Measurements from ENCODE around the gene BANF2.

The BANF2 gene

DNA sequence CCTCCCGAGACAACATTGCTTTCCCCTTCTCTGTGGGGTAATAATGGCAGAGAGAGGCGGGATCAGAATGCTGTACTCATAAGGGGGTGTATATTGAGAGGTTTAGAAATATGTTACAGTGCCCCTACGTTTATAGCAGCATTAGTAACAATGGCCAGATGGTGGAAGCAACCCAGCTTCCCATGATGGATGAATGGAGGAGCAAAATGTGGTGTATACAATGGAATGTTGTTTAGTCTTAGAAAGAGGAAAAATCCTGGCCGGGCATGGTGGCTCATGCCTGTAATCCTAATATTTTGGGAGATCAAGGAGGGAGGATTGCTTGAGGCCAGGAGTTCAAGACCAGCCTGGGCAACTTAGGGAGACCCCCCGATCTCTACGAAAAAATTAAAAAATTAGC, 12.9 kb downstream of the BANF2 start:
- Histone ChIP-seq H2AK5ac (ENCODE audit: low read length, severe bottlenecking) (no peak overlapping the region), H3K4ac (ENCODE audit: low read depth in 1 of 2, low read length in 2 of 2) (no peak overlapping the region), H3K4me2 (ENCODE audit: low read length, poor library complexity, severe bottlenecking) (no peak overlapping the region), H3K4me1 (ENCODE audit: control insufficient read depth, insufficient read depth, low read depth, low read length) (peaks cover 6% of the 10 kb centered on the region), H3K79me1 (replicated peaks; ENCODE audit: low read length, poor library complexity, severe bottlenecking) (no peaks in the 10 kb centered on the region), H3K4me3 (ENCODE audit: insufficient read depth in 1 of 2, low read depth in 1 of 2, low read length in 2 of 2) (no peak overlapping the region), H4K8ac (ENCODE audit: low read length) (no peak overlapping the region), H3K9me3 (ENCODE audit: control insufficient read depth, low read length) (no peaks in the 10 kb centered on the region), H3K9ac (ENCODE audit: low read length) (no peak overlapping the region), H3K36me3 (ENCODE audit: control insufficient read depth in 1 of 2, insufficient read depth in 2 of 2, low read depth in 1 of 2, low read length in 2 of 2) (no peaks in the 10 kb centered on the region), H3K14ac (ENCODE audit: low read length in 2 of 2) (no peak overlapping the region), H3K18ac (ENCODE audit: low read depth in 1 of 2, low read length in 2 of 2) (no peak overlapping the region), H3K23ac (ENCODE audit: low read length in 2 of 2) (no peak overlapping the region), H4K91ac (ENCODE audit: low read length) (no peak overlapping the region), H3K27me3 (ENCODE audit: control insufficient read depth in 1 of 2, insufficient read depth in 1 of 2, low read length in 2 of 2) (peaks cover 0 to 13% of the 10 kb centered on the region in 2 experiments), H3K27ac (ENCODE audit: low read length, poor library complexity, severe bottlenecking) (no peak overlapping the region), H2BK120ac (ENCODE audit: low read depth, low read length) (no peak overlapping the region), H2AFZ (ENCODE audit: low read depth, low read length) (no peak overlapping the region), H2BK12ac (ENCODE audit: low read length in 2 of 2) (no peak overlapping the region), H2BK5ac (ENCODE audit: low read depth, low read length, poor library complexity, severe bottlenecking) (no peak overlapping the region), H2BK15ac (ENCODE audit: low read depth, poor library complexity, severe bottlenecking) (no peak overlapping the region)
- 77% methylated on average over 5 of the region's 6 CpGs for WGBS
- peak; percentile 44 for DNase-seq

DNA sequence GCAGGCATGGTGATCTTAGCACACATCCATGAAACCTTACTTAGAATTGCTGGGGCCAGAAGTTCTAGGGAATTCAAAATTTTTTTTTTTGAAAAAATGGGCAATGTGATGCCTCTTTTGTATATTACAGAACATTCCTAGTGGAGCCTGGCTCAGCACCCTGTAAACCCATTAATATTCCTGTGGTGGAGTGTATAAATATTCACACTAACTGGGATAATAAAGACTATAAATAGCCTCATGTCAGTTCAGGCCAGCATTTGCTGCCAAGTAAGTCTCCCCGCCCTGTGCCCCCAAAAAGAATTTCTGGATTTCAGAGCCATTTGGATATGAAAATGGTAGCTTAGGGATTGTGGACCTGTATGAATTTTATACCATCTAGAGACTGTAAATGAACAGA, 14.8 kb downstream of the BANF2 start:
- Histone ChIP-seq H4K8ac (ENCODE audit: low read length) (no peak overlapping the region), H2BK120ac (ENCODE audit: low read depth, low read length) (no peak overlapping the region), H3K27ac (ENCODE audit: low read length, poor library complexity, severe bottlenecking) (no peak overlapping the region), H2BK5ac (ENCODE audit: low read depth, low read length, poor library complexity, severe bottlenecking) (no peak overlapping the region), H2AK5ac (ENCODE audit: low read length, severe bottlenecking) (no peak overlapping the region), H3K4me1 (ENCODE audit: control insufficient read depth, insufficient read depth, low read depth, low read length) (peaks cover 6% of the 10 kb centered on the region), H3K4me2 (ENCODE audit: low read length, poor library complexity, severe bottlenecking) (no peak overlapping the region), H3K36me3 (ENCODE audit: control insufficient read depth in 1 of 2, insufficient read depth in 2 of 2, low read depth in 1 of 2, low read length in 2 of 2) (no peaks in the 10 kb centered on the region), H3K9me3 (ENCODE audit: control insufficient read depth, low read length) (no peaks in the 10 kb centered on the region), H2AFZ (ENCODE audit: low read depth, low read length) (no peak overlapping the region), H2BK12ac (ENCODE audit: low read length in 2 of 2) (no peak overlapping the region), H3K4ac (ENCODE audit: low read depth in 1 of 2, low read length in 2 of 2) (no peak overlapping the region), H4K91ac (ENCODE audit: low read length) (no peak overlapping the region), H3K79me1 (replicated peaks; ENCODE audit: low read length, poor library complexity, severe bottlenecking) (no peaks in the 10 kb centered on the region), H3K4me3 (ENCODE audit: insufficient read depth in 1 of 2, low read depth in 1 of 2, low read length in 2 of 2) (no peak overlapping the region), H2BK15ac (ENCODE audit: low read depth, poor library complexity, severe bottlenecking) (no peak overlapping the region), H3K23ac (ENCODE audit: low read length in 2 of 2) (no peak overlapping the region), H3K9ac (ENCODE audit: low read length) (no peak overlapping the region), H3K18ac (ENCODE audit: low read depth in 1 of 2, low read length in 2 of 2) (no peak overlapping the region), H3K27me3 (ENCODE audit: control insufficient read depth in 1 of 2, insufficient read depth in 1 of 2, low read length in 2 of 2) (peaks cover 0 to 11% of the 10 kb centered on the region in 2 experiments), H3K14ac (ENCODE audit: low read length in 2 of 2) (no peak overlapping the region)
- WGBS = 96% methylated on average over 1 of the region's 1 CpG
- no peak for DNase-seq

DNA sequence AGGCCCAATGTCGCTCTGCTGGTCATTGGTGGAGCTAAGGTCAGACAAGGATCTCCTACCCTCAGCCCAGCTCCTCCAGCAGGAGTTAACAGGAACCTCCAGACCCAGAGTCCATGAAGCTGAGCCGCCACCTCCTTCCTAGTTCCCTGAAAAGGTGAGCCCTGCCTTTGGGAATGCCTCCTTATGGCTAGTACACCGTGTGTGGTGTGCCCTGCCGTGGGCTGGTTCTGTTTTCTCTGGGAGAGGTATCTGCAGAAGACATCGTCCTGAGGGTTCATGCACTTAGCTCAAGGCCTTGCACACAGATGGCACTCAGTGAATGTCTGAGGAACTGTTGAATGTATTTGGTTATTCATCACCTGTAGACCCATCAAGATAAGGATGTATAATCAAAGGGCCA, 15.3 kb downstream of the BANF2 start:
- no peaks in the 10 kb centered on the region for H3K9me3 ChIP-seq (ENCODE audit: control insufficient read depth, low read length)
- H2BK5ac ChIP-seq (ENCODE audit: low read depth, low read length, poor library complexity, severe bottlenecking) = no peak overlapping the region
- H2BK120ac ChIP-seq (ENCODE audit: low read depth, low read length) = no peak overlapping the region
- H2AK5ac ChIP-seq (ENCODE audit: low read length, severe bottlenecking) = no peak overlapping the region
- no peak overlapping the region for H3K4me2 ChIP-seq (ENCODE audit: low read length, poor library complexity, severe bottlenecking)
- H3K36me3 ChIP-seq (ENCODE audit: control insufficient read depth in 1 of 2, insufficient read depth in 2 of 2, low read depth in 1 of 2, low read length in 2 of 2) = no peaks in the 10 kb centered on the region
- H3K79me1 ChIP-seq (replicated peaks; ENCODE audit: low read length, poor library complexity, severe bottlenecking) = no peaks in the 10 kb centered on the region
- no peak overlapping the region for H3K4ac ChIP-seq (ENCODE audit: low read depth in 1 of 2, low read length in 2 of 2)
- H3K4me1 ChIP-seq (ENCODE audit: control insufficient read depth, insufficient read depth, low read depth, low read length) = peaks cover 6% of the 10 kb centered on the region
- H3K9ac ChIP-seq (ENCODE audit: low read length) = no peak overlapping the region
- no peak overlapping the region for H3K14ac ChIP-seq (ENCODE audit: low read length in 2 of 2)
- H2BK12ac ChIP-seq (ENCODE audit: low read length in 2 of 2) = peak overlapping the region in 1 of 2 experiments; percentile 0
- no peak overlapping the region for H3K27ac ChIP-seq (ENCODE audit: low read length, poor library complexity, severe bottlenecking)
- no peak overlapping the region for H3K18ac ChIP-seq (ENCODE audit: low read depth in 1 of 2, low read length in 2 of 2)
- H2BK15ac ChIP-seq (ENCODE audit: low read depth, poor library complexity, severe bottlenecking) = no peak overlapping the region
- no peak overlapping the region for H2AFZ ChIP-seq (ENCODE audit: low read depth, low read length)
- H3K23ac ChIP-seq (ENCODE audit: low read length in 2 of 2) = no peak overlapping the region
- H4K91ac ChIP-seq (ENCODE audit: low read length) = no peak overlapping the region
- H3K27me3 ChIP-seq (ENCODE audit: control insufficient read depth in 1 of 2, insufficient read depth in 1 of 2, low read length in 2 of 2) = peaks cover 0 to 7% of the 10 kb centered on the region in 2 experiments
- WGBS = 90% methylated on average over 5 of the region's 5 CpGs
- H4K8ac ChIP-seq (ENCODE audit: low read length) = no peak overlapping the region
- no peak overlapping the region for H3K4me3 ChIP-seq (ENCODE audit: insufficient read depth in 1 of 2, low read depth in 1 of 2, low read length in 2 of 2)
- no peak for DNase-seq

DNA sequence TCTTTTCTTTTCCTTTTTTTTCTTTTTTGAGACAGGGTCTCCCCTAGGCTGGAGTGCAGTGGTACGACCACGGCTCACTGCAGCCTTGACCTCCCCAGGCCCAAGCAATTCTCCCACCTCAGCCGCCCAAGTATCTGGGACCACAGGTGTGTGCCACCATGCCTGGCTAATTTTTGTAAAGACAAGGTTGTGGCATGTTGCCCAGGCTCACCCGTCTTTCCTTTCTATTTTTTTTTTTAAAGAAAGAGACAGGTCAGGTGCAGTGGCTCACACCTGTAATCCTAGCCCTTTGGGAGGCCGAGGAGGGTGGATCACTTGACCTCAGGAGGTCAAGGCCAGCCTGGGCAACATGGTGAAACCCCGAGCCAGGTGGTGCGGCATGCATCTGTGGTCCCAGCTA, 16.6 kb downstream of the BANF2 start:
- whole genome bisulfite sequencing = 78% methylated on average over 7 of the region's 7 CpGs
- no peak overlapping the region for H3K14ac ChIP-seq (ENCODE audit: low read length in 2 of 2)

More for the DNA sequence above, 16.6 kb downstream of the BANF2 start:
- no peak for DNase-seq
- Histone ChIP-seq H2BK12ac (ENCODE audit: low read length in 2 of 2) (no peak overlapping the region), H3K36me3 (ENCODE audit: control insufficient read depth in 1 of 2, insufficient read depth in 2 of 2, low read depth in 1 of 2, low read length in 2 of 2) (no peaks in the 10 kb centered on the region), H3K4me3 (ENCODE audit: insufficient read depth in 1 of 2, low read depth in 1 of 2, low read length in 2 of 2) (no peak overlapping the region), H3K27ac (ENCODE audit: low read length, poor library complexity, severe bottlenecking) (no peak overlapping the region), H2BK15ac (ENCODE audit: low read depth, poor library complexity, severe bottlenecking) (no peak overlapping the region), H3K9me3 (ENCODE audit: control insufficient read depth, low read length) (no peaks in the 10 kb centered on the region), H2BK120ac (ENCODE audit: low read depth, low read length) (no peak overlapping the region), H4K91ac (ENCODE audit: low read length) (no peak overlapping the region), H3K23ac (ENCODE audit: low read length in 2 of 2) (no peak overlapping the region), H3K9ac (ENCODE audit: low read length) (no peak overlapping the region), H4K8ac (ENCODE audit: low read length) (no peak overlapping the region), H2AK5ac (ENCODE audit: low read length, severe bottlenecking) (no peak overlapping the region), H3K4me2 (ENCODE audit: low read length, poor library complexity, severe bottlenecking) (no peak overlapping the region), H2BK5ac (ENCODE audit: low read depth, low read length, poor library complexity, severe bottlenecking) (no peak overlapping the region), H3K18ac (ENCODE audit: low read depth in 1 of 2, low read length in 2 of 2) (no peak overlapping the region), H3K79me1 (replicated peaks; ENCODE audit: low read length, poor library complexity, severe bottlenecking) (no peaks in the 10 kb centered on the region), H3K4me1 (ENCODE audit: control insufficient read depth, insufficient read depth, low read depth, low read length) (peaks cover 3% of the 10 kb centered on the region), H2AFZ (ENCODE audit: low read depth, low read length) (no peak overlapping the region), H3K4ac (ENCODE audit: low read depth in 1 of 2, low read length in 2 of 2) (no peak overlapping the region), H3K27me3 (ENCODE audit: control insufficient read depth in 1 of 2, insufficient read depth in 1 of 2, low read length in 2 of 2) (peaks cover 0 to 3% of the 10 kb centered on the region in 2 experiments)

All from mesenchymal stem cell (in vitro differentiated cells and primary cell).